ENCODE measurements around the gene FAM89B. TPM values are rescaled to one million over a fixed set of nuclear protein-coding genes. Genes with fewer than 3 reads are reported as not detected.
A peak's percentile ranks its signal among the peaks of the same experiment; 100 is the strongest.

FAM89B gene
- total and polyA plus RNA-seq, 7 donors: 34.0 to 96.7 (median 63.3) TPM

DNA sequence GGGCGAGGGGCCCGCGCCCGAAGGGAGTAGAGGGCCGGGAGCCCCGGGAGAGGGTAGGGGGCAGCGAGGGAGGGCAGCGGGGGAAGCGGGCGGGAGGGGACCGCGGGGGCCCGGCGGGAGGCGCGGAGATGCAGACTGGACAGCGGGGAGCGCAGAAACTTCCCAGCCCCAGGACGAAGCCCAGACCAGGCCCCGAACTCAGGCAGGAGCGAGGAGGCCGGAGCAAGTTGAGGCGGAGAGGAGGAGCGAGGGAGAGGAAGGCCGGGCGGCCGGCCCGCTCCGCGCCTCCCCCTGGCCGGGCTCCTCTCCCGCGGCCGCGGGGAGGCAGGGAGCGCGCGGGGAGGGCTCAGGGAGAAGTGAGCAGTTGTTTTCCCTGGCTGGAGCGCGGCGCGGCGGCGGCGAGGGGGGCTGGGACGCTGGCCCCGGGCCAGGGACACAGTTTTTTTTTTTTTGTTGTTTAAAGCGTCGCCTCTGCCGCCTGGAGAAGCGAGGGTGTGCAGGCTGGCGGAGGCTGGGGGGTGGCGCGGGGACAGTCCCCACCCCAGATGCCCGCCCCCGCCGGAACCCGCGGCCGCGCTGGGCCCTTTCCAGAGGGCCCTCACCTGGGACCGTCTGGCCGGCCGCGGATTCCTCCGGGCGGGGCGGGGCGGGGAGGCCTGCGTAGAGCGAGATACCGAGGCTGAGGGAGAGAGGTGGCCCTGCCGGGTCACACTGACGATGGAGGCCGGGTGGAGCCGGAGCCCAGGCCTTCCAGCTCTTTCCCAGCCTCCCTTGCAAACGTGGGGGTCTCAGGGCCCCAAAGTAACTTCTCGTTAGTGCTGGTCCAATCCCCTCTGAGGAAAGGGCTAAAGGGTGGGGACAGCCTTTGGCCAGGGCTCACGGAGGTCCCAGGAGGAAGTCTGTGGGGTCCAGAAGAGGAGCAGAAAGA is 14.1 kb upstream of the FAM89B start, which contains the start of gene LTBP3:
Gene LTBP3 (minus strand): TSS at position 358 of the 928 bp plus-strand sequence. CDS start 400 bp downstream, outside the sequence.
- Histone ChIP-seq H3K4me3 (peak within 1 kb of the TSS; percentile 55 to 85 (median 72)), H3K27me3 (no peaks in the 10 kb centered on the region), H3K9me3 (no peaks in the 10 kb centered on the region), H3K36me3 (peaks cover 0 to 8% (median 2%) of the 10 kb centered on the region in 4 donors), H3K27ac (peak within 1 kb of the TSS; percentile 96 to 99 (median 98)), H3K4me1 (peaks cover 0 to 71% (median 66%) of the 10 kb centered on the region in 4 donors)
- TF ChIP-seq POLR2A (IDR thresholded peaks at IDR 0.05) (no peak), CTCF (IDR thresholded peaks at IDR 0.05) (no peak), EP300 (IDR thresholded peaks at IDR 0.05) (peak in 1 of 4 donors; percentile 45), POLR2AphosphoS5 (IDR thresholded peaks at IDR 0.05) (peak; percentile 58 to 78 (median 71))
- peak; percentile 94 for DNase-seq
- 1% methylated on average over 79 of the region's 79 CpGs for WGBS, 2 donors
- intact Hi-C loops (cut with DNase I): loop anchor here (2.0 kb wide), 1 partner anchor 15 kb away; the partner anchor contains the start of gene FAM89B

DNA sequence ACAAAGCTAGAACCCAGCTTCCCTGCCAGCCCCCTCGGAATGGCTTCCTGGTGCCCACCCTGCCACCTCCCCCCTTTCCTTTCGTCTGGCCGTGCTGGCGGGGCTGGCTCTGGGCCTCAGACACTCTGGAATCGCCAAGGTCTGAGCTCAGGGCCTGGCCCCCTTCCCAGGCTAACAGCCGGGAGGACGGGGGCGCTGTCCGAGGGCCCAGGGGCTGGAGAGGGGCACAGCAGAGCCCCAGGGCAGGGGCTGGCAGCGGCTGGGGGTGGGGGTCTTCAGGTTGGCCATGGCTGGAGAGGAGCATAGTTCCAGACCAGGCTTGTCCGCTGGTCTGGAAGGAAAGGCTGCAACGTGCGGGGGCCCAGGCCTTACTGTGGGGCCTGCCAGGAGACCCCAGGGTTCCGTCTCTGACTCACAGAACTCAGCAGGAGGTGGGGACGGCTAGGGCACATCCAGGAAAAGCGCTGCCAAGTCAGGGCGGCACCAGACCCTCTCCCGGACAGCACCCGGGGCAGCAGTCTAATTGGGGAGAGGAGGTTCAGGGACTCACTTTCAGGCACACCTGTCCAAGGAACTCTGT is 13.3 kb upstream of the FAM89B start:
- no peaks in the 10 kb centered on the region for H3K9me3 ChIP-seq
- H3K36me3 ChIP-seq: peaks cover 0 to under 1% (median 0%) of the 10 kb centered on the region in 4 donors
- DNase-seq: peak; percentile 91
- 60 to 62% methylated on average over 19 of the region's 19 CpGs for WGBS, 2 donors
- H3K27me3 ChIP-seq: no peaks in the 10 kb centered on the region
- peak overlapping the region; percentile 55 to 85 (median 72) for H3K4me3 ChIP-seq
- H3K4me1 ChIP-seq: peaks cover 0 to 66% (median 63%) of the 10 kb centered on the region in 4 donors
- TF ChIP-seq CTCF (IDR thresholded peaks at IDR 0.05) (no peak), POLR2AphosphoS5 (IDR thresholded peaks at IDR 0.05) (peak in 3 of 4 donors; percentile 13 to 61 (median 33))
- intact Hi-C loops (cut with DNase I): loop anchor here (2.0 kb wide), 1 partner anchor 14 kb away; the partner anchor contains the start of gene FAM89B
- H3K27ac ChIP-seq: peak overlapping the region; percentile 96 to 99 (median 98)

- no peaks in the 10 kb centered on the region for H3K36me3 ChIP-seq
- DNase-seq: peak; percentile 62
- peaks cover 0 to 62% (median 59%) of the 10 kb centered on the region in 4 donors for H3K4me1 ChIP-seq
- H3K4me3 ChIP-seq: no peak overlapping the region
- no peaks in the 10 kb centered on the region for H3K9me3 ChIP-seq
- intact Hi-C loops (cut with DNase I): loop anchor here (2.0 kb wide), 1 partner anchor 13 kb away; the partner anchor contains the start of gene FAM89B
- 75 to 79% methylated on average over 5 of the region's 5 CpGs for WGBS, 2 donors
- peak overlapping the region; percentile 96 to 99 (median 98) for H3K27ac ChIP-seq
- TF ChIP-seq EP300 (IDR thresholded peaks at IDR 0.05) (no peak), POLR2A (IDR thresholded peaks at IDR 0.05) (no peak), CTCF (IDR thresholded peaks at IDR 0.05) (no peak)
- no peaks in the 10 kb centered on the region for H3K27me3 ChIP-seq
Observed at GRCh38 chr11:65559535-65559934, 12.8 kb upstream of the FAM89B start.

- intact Hi-C loops (cut with DNase I): loop anchor here (2.0 kb wide), 1 partner anchor 13 kb away; the partner anchor contains the start of gene FAM89B
Observed at GRCh38 chr11:65559951-65560537, 12.3 kb upstream of the FAM89B start.

More at GRCh38 chr11:65559951-65560537, 12.3 kb upstream of the FAM89B start:
- Histone ChIP-seq H3K27me3 (no peaks in the 10 kb centered on the region), H3K36me3 (no peaks in the 10 kb centered on the region), H3K27ac (peak overlapping the region; percentile 96 to 99 (median 98)), H3K9me3 (no peaks in the 10 kb centered on the region), H3K4me1 (peaks cover 0 to 57% (median 54%) of the 10 kb centered on the region in 4 donors), H3K4me3 (no peak overlapping the region)
- 14 to 54% methylated on average over 5 of the region's 5 CpGs for WGBS, 2 donors
- no peak for TF ChIP-seq POLR2A (IDR thresholded peaks at IDR 0.05)
- TF ChIP-seq EP300 (IDR thresholded peaks at IDR 0.05): no peak
- no peak for TF ChIP-seq CTCF (IDR thresholded peaks at IDR 0.05)
- TF ChIP-seq POLR2AphosphoS5 (IDR thresholded peaks at IDR 0.05): no peak
- peak; percentile 69 for DNase-seq

Data from sigmoid colon (tissue), 7 donors.